ENCODE data around the gene VSTM2A.

DNA sequence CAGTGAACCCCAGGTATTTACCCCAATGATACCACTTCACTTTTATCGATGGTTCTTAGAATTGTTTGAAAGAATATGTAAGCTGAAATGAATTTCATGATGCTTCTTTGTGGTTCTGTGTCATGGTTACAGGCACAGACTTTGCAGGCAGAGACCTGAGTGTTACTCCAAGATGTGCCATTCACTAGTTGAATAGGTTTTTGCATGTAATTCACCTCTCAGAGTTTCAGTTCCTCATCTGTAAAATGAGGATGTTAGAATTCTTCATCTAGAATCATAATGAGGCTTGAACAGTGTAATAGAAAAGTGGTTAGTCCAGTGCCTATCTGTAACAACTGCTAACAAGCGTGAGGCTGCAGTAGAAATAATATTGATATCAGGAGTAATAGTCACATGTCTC, 54.6 kb downstream of the VSTM2A start:
- TF ChIP-seq, protein P1, sequence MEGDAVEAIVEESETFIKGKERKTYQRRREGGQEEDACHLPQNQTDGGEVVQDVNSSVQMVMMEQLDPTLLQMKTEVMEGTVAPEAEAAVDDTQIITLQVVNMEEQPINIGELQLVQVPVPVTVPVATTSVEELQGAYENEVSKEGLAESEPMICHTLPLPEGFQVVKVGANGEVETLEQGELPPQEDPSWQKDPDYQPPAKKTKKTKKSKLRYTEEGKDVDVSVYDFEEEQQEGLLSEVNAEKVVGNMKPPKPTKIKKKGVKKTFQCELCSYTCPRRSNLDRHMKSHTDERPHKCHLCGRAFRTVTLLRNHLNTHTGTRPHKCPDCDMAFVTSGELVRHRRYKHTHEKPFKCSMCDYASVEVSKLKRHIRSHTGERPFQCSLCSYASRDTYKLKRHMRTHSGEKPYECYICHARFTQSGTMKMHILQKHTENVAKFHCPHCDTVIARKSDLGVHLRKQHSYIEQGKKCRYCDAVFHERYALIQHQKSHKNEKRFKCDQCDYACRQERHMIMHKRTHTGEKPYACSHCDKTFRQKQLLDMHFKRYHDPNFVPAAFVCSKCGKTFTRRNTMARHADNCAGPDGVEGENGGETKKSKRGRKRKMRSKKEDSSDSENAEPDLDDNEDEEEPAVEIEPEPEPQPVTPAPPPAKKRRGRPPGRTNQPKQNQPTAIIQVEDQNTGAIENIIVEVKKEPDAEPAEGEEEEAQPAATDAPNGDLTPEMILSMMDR (IDR thresholded peaks at IDR 0.05; ENCODE audit: low read depth, low read length) = no peak
- no peak for TF ChIP-seq EZH2phosphoT487 (IDR thresholded peaks at IDR 0.05; ENCODE audit: low read depth)
